ENCODE data around the gene TUBB6. TPM values are rescaled to one million over a fixed set of nuclear protein-coding genes. Genes with fewer than 3 reads are reported as not detected.

Gene TUBB6
- total RNA-seq, 4 donors from 2014 or later: 599 to 1,574 (median 1,002) TPM

- TF ChIP-seq EP300 (IDR thresholded peaks at IDR 0.05): no peak
- no peak for TF ChIP-seq POLR2AphosphoS5 (IDR thresholded peaks at IDR 0.05)
- TF ChIP-seq CTCF (IDR thresholded peaks at IDR 0.05): no peak
- TF ChIP-seq POLR2A (IDR thresholded peaks at IDR 0.05; ENCODE audit: low read depth): no peak
- Histone ChIP-seq H3K36me3 (peaks cover 56 to 100% (median 92%) of the 10 kb centered on the region in 4 donors), H3K27ac (replicated peaks in 1 of 4) (no peak overlapping the region), H3K4me3 (no peak overlapping the region), H3K9me3 (no peaks in the 10 kb centered on the region), H3K4me1 (peaks cover 0 to 5% (median 0%) of the 10 kb centered on the region in 4 donors), H3K27me3 (no peaks in the 10 kb centered on the region)
- 90% methylated on average over 4 of the region's 4 CpGs for WGBS
- DNase-seq (ENCODE audit: extremely low spot score): no peak
- intact Hi-C loops (cut with DNase I): no loop called here
Measured at GRCh38 chr18:12342661-12343060, 34.6 kb downstream of the TUBB6 start.

GRCh38 chr18:12345491-12346239 lies 37.6 kb downstream of the TUBB6 start:
- Histone ChIP-seq H3K4me1 (no peaks in the 10 kb centered on the region), H3K9me3 (no peaks in the 10 kb centered on the region), H3K4me3 (no peak overlapping the region), H3K27me3 (no peaks in the 10 kb centered on the region), H3K27ac (replicated peaks in 1 of 4) (no peak overlapping the region), H3K36me3 (peaks cover 57 to 100% (median 93%) of the 10 kb centered on the region in 4 donors)
- intact Hi-C loops (cut with DNase I): no loop called here
- 89% methylated on average over 13 of the region's 13 CpGs for WGBS
- TF ChIP-seq POLR2AphosphoS5 (IDR thresholded peaks at IDR 0.05): no peak
- TF ChIP-seq POLR2A (IDR thresholded peaks at IDR 0.05; ENCODE audit: low read depth): no peak
- no peak for TF ChIP-seq CTCF (IDR thresholded peaks at IDR 0.05)
- no peak for TF ChIP-seq EP300 (IDR thresholded peaks at IDR 0.05)
- DNase-seq (ENCODE audit: extremely low spot score): no peak

- Histone ChIP-seq H3K27ac (replicated peaks in 1 of 4) (no peak overlapping the region), H3K27me3 (no peaks in the 10 kb centered on the region), H3K9me3 (no peaks in the 10 kb centered on the region), H3K4me1 (no peaks in the 10 kb centered on the region), H3K36me3 (peaks cover 62 to 100% (median 93%) of the 10 kb centered on the region in 4 donors), H3K4me3 (no peak overlapping the region)
- intact Hi-C loops (cut with DNase I): no loop called here
- TF ChIP-seq EP300 (IDR thresholded peaks at IDR 0.05) (no peak), POLR2A (IDR thresholded peaks at IDR 0.05; ENCODE audit: low read depth) (no peak), POLR2AphosphoS5 (IDR thresholded peaks at IDR 0.05) (no peak), CTCF (IDR thresholded peaks at IDR 0.05) (no peak)
- DNase-seq (ENCODE audit: extremely low spot score): no peak
- WGBS: 89% methylated on average over 7 of the region's 7 CpGs
Measured at GRCh38 chr18:12346240-12346565, 38.2 kb downstream of the TUBB6 start.

GRCh38 chr18:12347895-12348294 lies 39.9 kb downstream of the TUBB6 start:
- no peak for TF ChIP-seq EP300 (IDR thresholded peaks at IDR 0.05)
- H3K27ac ChIP-seq (replicated peaks in 1 of 4): no peak overlapping the region
- no peaks in the 10 kb centered on the region for H3K9me3 ChIP-seq
- no peak overlapping the region for H3K4me3 ChIP-seq
- no peak for DNase-seq (ENCODE audit: extremely low spot score)
- intact Hi-C loops (cut with DNase I): no loop called here
- H3K36me3 ChIP-seq: peaks cover 73 to 100% (median 95%) of the 10 kb centered on the region in 4 donors
- H3K27me3 ChIP-seq: no peaks in the 10 kb centered on the region
- 87% methylated on average over 4 of the region's 4 CpGs for WGBS
- no peaks in the 10 kb centered on the region for H3K4me1 ChIP-seq

GRCh38 chr18:12352188-12352587 lies 44.1 kb downstream of the TUBB6 start:
- no peaks in the 10 kb centered on the region for H3K9me3 ChIP-seq
- no peaks in the 10 kb centered on the region for H3K4me1 ChIP-seq
- H3K36me3 ChIP-seq: peaks cover 65 to 100% (median 95%) of the 10 kb centered on the region in 4 donors
- no peak for DNase-seq (ENCODE audit: extremely low spot score)
- no peak for TF ChIP-seq EP300 (IDR thresholded peaks at IDR 0.05)
- TF ChIP-seq POLR2AphosphoS5 (IDR thresholded peaks at IDR 0.05): no peak
- 93% methylated on average over 5 of the region's 5 CpGs for WGBS
- no peaks in the 10 kb centered on the region for H3K27me3 ChIP-seq
- no peak overlapping the region for H3K4me3 ChIP-seq
- no peak overlapping the region for H3K27ac ChIP-seq (replicated peaks in 1 of 4)
- intact Hi-C loops (cut with DNase I): no loop called here

Measured in esophagus muscularis mucosa (tissue), 4 donors.